GM06990 (cell line): ENCODE data around the gene FRRS1L.

Source experiments
- DNase-seq: peaks from one replicate; pipeline ENCODE4 v3.0.0-alpha.2; 2011; ENCODE audit not compliant: insufficient read length; ENCODE audit errors: extremely low read depth
- H3K27me3 ChIP-seq: replicated peaks from 2 replicates; pipeline ENCODE4 v1.6.0; 2011; ENCODE audit warnings: low read length; ENCODE audit not compliant: control insufficient read depth, insufficient read depth
- H3K36me3 ChIP-seq: 2 replicates; pipeline ENCODE4 v1.5.1; 2011; ENCODE audit warnings: low read length; ENCODE audit not compliant: control insufficient read depth, insufficient read depth
- H3K4me3 ChIP-seq: replicated peaks from 2 replicates; pipeline ENCODE4 v1.5.1; 2011; ENCODE audit warnings: low read depth, mild to moderate bottlenecking, control low read depth, low read length
- CTCF ChIP-seq: IDR thresholded peaks from 2 replicates; pipeline ENCODE4 v1.5.1; 2011; ENCODE audit warnings: low read length, control low read depth, mild to moderate bottlenecking, inconsistent platforms; ENCODE audit not compliant: insufficient read depth, poor library complexity, severe bottlenecking

Gene FRRS1L

GRCh38 chr9:109108318-109108717 lies 58.7 kb downstream of the FRRS1L start:
- no peak for TF ChIP-seq CTCF
- H3K36me3 ChIP-seq = no peaks in the 10 kb centered on the region; the same call in none of the 2 replicates
- no peak overlapping the region for H3K4me3 ChIP-seq
- H3K27me3 ChIP-seq = no peaks in the 10 kb centered on the region
- DNase-seq = no peak

GRCh38 chr9:109107402-109108240 lies 59.4 kb downstream of the FRRS1L start:
- no peaks in the 10 kb centered on the region for H3K27me3 ChIP-seq
- H3K4me3 ChIP-seq = no peak overlapping the region
- no peak for TF ChIP-seq CTCF
- no peaks in the 10 kb centered on the region; the same call in none of the 2 replicates for H3K36me3 ChIP-seq
- no peak for DNase-seq

GRCh38 chr9:109101810-109102209 lies 65.2 kb downstream of the FRRS1L start:
- H3K4me3 ChIP-seq = no peak overlapping the region
- peak; percentile 60 for DNase-seq
- H3K36me3 ChIP-seq = peaks cover 2% of the 10 kb centered on the region

GRCh38 chr9:109101202-109101595 lies 65.8 kb downstream of the FRRS1L start:
- no peak for DNase-seq
- H3K27me3 ChIP-seq = no peaks in the 10 kb centered on the region
- no peak for TF ChIP-seq CTCF
- H3K36me3 ChIP-seq = peaks cover 2% of the 10 kb centered on the region
- H3K4me3 ChIP-seq = no peak overlapping the region

More at GRCh38 chr9:109101810-109102209, 65.2 kb downstream of the FRRS1L start:
- TF ChIP-seq CTCF = no peak
- H3K27me3 ChIP-seq = no peaks in the 10 kb centered on the region

- TF ChIP-seq CTCF = no peak
- H3K36me3 ChIP-seq = peaks cover 2% of the 10 kb centered on the region
- no peak for DNase-seq
Observed at GRCh38 chr9:109100543-109101201, 66.4 kb downstream of the FRRS1L start.

More at GRCh38 chr9:109100543-109101201, 66.4 kb downstream of the FRRS1L start:
- Histone ChIP-seq H3K27me3 (no peaks in the 10 kb centered on the region), H3K4me3 (no peak overlapping the region)
